Mesendoderm (in vitro differentiated cells): Measurements from ENCODE around the gene EPN1.

Experiments
- DNase-seq: peaks from one replicate; pipeline ENCODE4 v3.0.0; 2013
- H2AK5ac ChIP-seq: 2 replicates; pipeline ENCODE4 v1.6.1; 2013; ENCODE audit warnings: low read length, inconsistent platforms
- H2BK120ac ChIP-seq: 2 replicates; pipeline ENCODE4 v1.6.1; 2013; ENCODE audit warnings: low read depth, mild to moderate bottlenecking, low read length, moderate library complexity, mixed read lengths
- H2BK15ac ChIP-seq: replicated peaks from 2 replicates; pipeline ENCODE4 v1.6.1; 2013; ENCODE audit warnings: low read depth, mild to moderate bottlenecking, moderate library complexity
- H2BK5ac ChIP-seq: 2 replicates; pipeline ENCODE4 v1.6.1; 2013; ENCODE audit warnings: low read length, inconsistent platforms
- H3K18ac ChIP-seq: 2 replicates; pipeline ENCODE4 v1.6.1; 2013; ENCODE audit warnings: mild to moderate bottlenecking, low read length, mixed read lengths
- H3K23ac ChIP-seq: one replicate; pipeline ENCODE4 v1.6.1; 2013; ENCODE audit warnings: low read length
- H3K27ac ChIP-seq: 2 replicates; pipeline ENCODE4 v1.5.1; 2013; ENCODE audit warnings: low read depth, mild to moderate bottlenecking, inconsistent platforms, low read length, moderate library complexity
- H3K27me3 ChIP-seq: 2 replicates; pipeline ENCODE4 v1.6.1; 2013; ENCODE audit warnings: low read length, control low read depth, mild to moderate bottlenecking, inconsistent platforms; ENCODE audit not compliant: insufficient read depth, poor library complexity
- H3K36me3 ChIP-seq: 2 replicates; pipeline ENCODE4 v1.6.1; 2013; ENCODE audit warnings: low read length, inconsistent platforms; ENCODE audit not compliant: control insufficient read depth, insufficient read depth
- H3K4ac ChIP-seq: one replicate; pipeline ENCODE4 v1.6.1; 2013; ENCODE audit warnings: low read depth, mild to moderate bottlenecking, low read length, moderate library complexity
- H3K4me1 ChIP-seq: 2 replicates; pipeline ENCODE4 v1.6.1; 2013; ENCODE audit warnings: low read depth, low read length, inconsistent platforms; ENCODE audit not compliant: control insufficient read depth
- H3K4me2 ChIP-seq: 2 replicates; pipeline ENCODE4 v1.6.1; 2013; ENCODE audit warnings: low read length
- H3K4me3 ChIP-seq: 2 replicates; pipeline ENCODE4 v1.5.1; 2013; ENCODE audit warnings: mild to moderate bottlenecking, low read length
- H3K56ac ChIP-seq: one replicate; pipeline ENCODE4 v1.6.1; 2013; ENCODE audit warnings: low read length
- H3K79me1 ChIP-seq: 2 replicates; pipeline ENCODE4 v1.6.1; 2013; ENCODE audit warnings: low read length, inconsistent platforms
- H3K79me2 ChIP-seq: 2 replicates; pipeline ENCODE4 v1.6.1; 2013; ENCODE audit warnings: mild to moderate bottlenecking, low read length; ENCODE audit not compliant: control insufficient read depth, insufficient read depth
- H3K9ac ChIP-seq: 2 replicates; pipeline ENCODE4 v1.6.1; 2013; ENCODE audit warnings: low read length, inconsistent platforms
- H4K5ac ChIP-seq: one replicate; pipeline ENCODE4 v1.6.1; 2013; ENCODE audit warnings: low read length
- H4K8ac ChIP-seq: one replicate; pipeline ENCODE4 v1.6.1; 2013; ENCODE audit warnings: low read depth, mild to moderate bottlenecking, control low read depth, low read length, moderate library complexity
- WGBS: extraction: QIAGEN DNeasy Blood & Tissue Kit; methylation state at CpG from one replicate; pipeline ENCODE4 v1.1.7; 2013; ENCODE audit warnings: low lambda C conversion rate, missing lambda C conversion rate; ENCODE audit not compliant: insufficient coverage; ENCODE audit errors: extremely low coverage; 5-methylcytosine and 5-hydroxymethylcytosine counted together

Gene EPN1

GRCh38 chr19:55635856-55636440 is 39.1 kb upstream of the EPN1 start:
- H2BK15ac ChIP-seq: no peak overlapping the region
- H3K27me3 ChIP-seq: no peaks in the 10 kb centered on the region
- H3K4ac ChIP-seq: no peak overlapping the region
- H4K5ac ChIP-seq: no peak overlapping the region
- peaks cover 8% of the 10 kb centered on the region for H3K4me1 ChIP-seq
- H3K56ac ChIP-seq: peak overlapping the region; percentile 1
- no peak overlapping the region for H4K8ac ChIP-seq
- peaks cover 16% of the 10 kb centered on the region for H3K79me2 ChIP-seq
- H3K9ac ChIP-seq: peak overlapping the region; percentile 97
- H2BK120ac ChIP-seq: no peak overlapping the region
- no peak overlapping the region for H2AK5ac ChIP-seq
- H3K79me1 ChIP-seq: peaks cover 18% of the 10 kb centered on the region
- no peak overlapping the region for H3K27ac ChIP-seq
- no peak overlapping the region for H3K23ac ChIP-seq
- no peaks in the 10 kb centered on the region for H3K36me3 ChIP-seq
- DNase-seq: no peak
- H3K4me2 ChIP-seq: peak overlapping the region; percentile 97
- no peak overlapping the region for H2BK5ac ChIP-seq
- H3K4me3 ChIP-seq: no peak overlapping the region
- H3K18ac ChIP-seq: no peak overlapping the region
- no CpG with 5 or more reads among the region's 7 CpGs for WGBS

- no peak overlapping the region for H3K23ac ChIP-seq
- WGBS: no CpG with 5 or more reads among the region's 4 CpGs
Observed at GRCh38 chr19:55636723-55637122, 38.3 kb upstream of the EPN1 start.

GRCh38 chr19:55637534-55637933 is 37.5 kb upstream of the EPN1 start:
- no peak overlapping the region for H3K4me3 ChIP-seq
- H4K5ac ChIP-seq: no peak overlapping the region
- no peak overlapping the region for H3K4ac ChIP-seq
- H3K4me2 ChIP-seq: no peak overlapping the region
- no peak overlapping the region for H3K23ac ChIP-seq
- peaks cover 18% of the 10 kb centered on the region for H3K79me1 ChIP-seq
- H3K56ac ChIP-seq: no peak overlapping the region
- H3K18ac ChIP-seq: no peak overlapping the region
- H3K36me3 ChIP-seq: no peaks in the 10 kb centered on the region
- no peak overlapping the region for H2BK5ac ChIP-seq
- no peak for DNase-seq
- peaks cover 8% of the 10 kb centered on the region for H3K4me1 ChIP-seq
- peaks cover 16% of the 10 kb centered on the region for H3K79me2 ChIP-seq
- no peak overlapping the region for H2BK120ac ChIP-seq
- no CpG with 5 or more reads among the region's 11 CpGs for WGBS
- H2BK15ac ChIP-seq: no peak overlapping the region
- no peaks in the 10 kb centered on the region for H3K27me3 ChIP-seq
- H2AK5ac ChIP-seq: no peak overlapping the region
- H4K8ac ChIP-seq: no peak overlapping the region
- H3K27ac ChIP-seq: no peak overlapping the region
- H3K9ac ChIP-seq: no peak overlapping the region

More at GRCh38 chr19:55636723-55637122, 38.3 kb upstream of the EPN1 start:
- no peak overlapping the region for H2BK120ac ChIP-seq
- peak overlapping the region; percentile 30 for H3K56ac ChIP-seq
- H3K4me3 ChIP-seq: no peak overlapping the region
- no peak overlapping the region for H3K4ac ChIP-seq
- H3K4me2 ChIP-seq: no peak overlapping the region
- no peak overlapping the region for H4K8ac ChIP-seq
- peaks cover 16% of the 10 kb centered on the region for H3K79me2 ChIP-seq
- no peaks in the 10 kb centered on the region for H3K36me3 ChIP-seq
- H3K27me3 ChIP-seq: no peaks in the 10 kb centered on the region
- peaks cover 8% of the 10 kb centered on the region for H3K4me1 ChIP-seq
- H3K27ac ChIP-seq: no peak overlapping the region
- DNase-seq: no peak
- no peak overlapping the region for H3K9ac ChIP-seq
- H2BK15ac ChIP-seq: no peak overlapping the region
- H4K5ac ChIP-seq: no peak overlapping the region
- H2AK5ac ChIP-seq: no peak overlapping the region
- peaks cover 18% of the 10 kb centered on the region for H3K79me1 ChIP-seq
- H3K18ac ChIP-seq: no peak overlapping the region
- H2BK5ac ChIP-seq: no peak overlapping the region

GRCh38 chr19:55638864-55639359 is 36.1 kb upstream of the EPN1 start:
- Histone ChIP-seq H2BK5ac (no peak overlapping the region), H3K4me3 (no peak overlapping the region), H2AK5ac (no peak overlapping the region), H4K8ac (no peak overlapping the region), H2BK15ac (no peak overlapping the region), H3K4ac (no peak overlapping the region), H3K56ac (no peak overlapping the region), H3K27ac (no peak overlapping the region), H3K79me2 (peaks cover 18% of the 10 kb centered on the region), H3K18ac (no peak overlapping the region), H3K4me2 (no peak overlapping the region), H3K9ac (no peak overlapping the region), H3K4me1 (peaks cover 8% of the 10 kb centered on the region), H3K36me3 (no peaks in the 10 kb centered on the region), H3K79me1 (peaks cover 18% of the 10 kb centered on the region), H4K5ac (no peak overlapping the region), H3K23ac (no peak overlapping the region), H2BK120ac (no peak overlapping the region), H3K27me3 (no peaks in the 10 kb centered on the region)
- no CpG with 5 or more reads among the region's 6 CpGs for WGBS
- peak; percentile 82 for DNase-seq

GRCh38 chr19:55640043-55640576 is 34.9 kb upstream of the EPN1 start:
- H3K27me3 ChIP-seq: no peaks in the 10 kb centered on the region
- DNase-seq: peak; percentile 59
- H2BK120ac ChIP-seq: no peak overlapping the region
- peak overlapping the region; percentile 95 for H3K56ac ChIP-seq
- no peak overlapping the region for H3K23ac ChIP-seq
- no peak overlapping the region for H2BK15ac ChIP-seq
- peaks cover 28% of the 10 kb centered on the region for H3K79me2 ChIP-seq
- no CpG with 5 or more reads among the region's 38 CpGs for WGBS
- peaks cover 8% of the 10 kb centered on the region for H3K4me1 ChIP-seq
- peak overlapping the region; percentile 74 for H2AK5ac ChIP-seq
- no peak overlapping the region for H4K5ac ChIP-seq
- H3K36me3 ChIP-seq: peaks cover 6% of the 10 kb centered on the region
- H2BK5ac ChIP-seq: no peak overlapping the region
- H4K8ac ChIP-seq: no peak overlapping the region
- no peak overlapping the region for H3K4me3 ChIP-seq
- H3K27ac ChIP-seq: peak overlapping the region; percentile 39
- H3K18ac ChIP-seq: no peak overlapping the region
- H3K4me2 ChIP-seq: peak overlapping the region; percentile 52
- H3K4ac ChIP-seq: peak overlapping the region; percentile 49
- H3K79me1 ChIP-seq: peaks cover 21% of the 10 kb centered on the region
- H3K9ac ChIP-seq: peak overlapping the region; percentile 81
